Naive thymus-derived CD8-positive, alpha-beta T cell (primary cell): Measurements from ENCODE around the gene RPL5. TPM values are rescaled to one million over a fixed set of nuclear protein-coding genes. Genes with fewer than 3 reads are reported as not detected.

Experiments used
- ATAC-seq, 2 donors: fragments of 150-1000 bp; cut with Tn5 transposase in 1 of 2; sonication (Bioruptor Pico), chemical (Tn5 transposase) in 1 of 2; 1 replicate in 1 of 2; 2 replicates in 1 of 2; pipeline ENCODE4 v1.10.0; 2021; ENCODE audit warnings: mild to moderate bottlenecking in 2 of 2, moderate library complexity in 2 of 2
- POLR2A ChIA-PET: fragments of 350-600 bp; sonication (Branson Sonifier 250); formaldehyde crosslinking; loops from one replicate; lab custom pipeline; 2021; ENCODE audit warnings: antibody characterized with exemption; lab: Charles Lee
- DNase-seq, 10 donors: peaks; one replicate each; pipeline versions ENCODE4 v3.0.0 to v3.0.0-alpha.2; 2020 to 2022
- H3K27ac Mint-ChIP-seq, 10 donors: one replicate each; pipeline ENCODE4 v1.8.0; 2020 to 2022; ENCODE audit warnings: mild to moderate bottlenecking in 10 of 10, mixed read lengths in 10 of 10, moderate library complexity in 4 of 10, inconsistent platforms in 1 of 10
- H3K27me3 Mint-ChIP-seq, 5 donors: one replicate each; pipeline ENCODE4 v1.8.0; 2021 to 2022; ENCODE audit warnings: mixed read lengths in 5 of 5
- H3K36me3 Mint-ChIP-seq, 3 donors: one replicate each; pipeline ENCODE4 v1.8.0; 2020 to 2022; ENCODE audit warnings: mixed read lengths in 3 of 3, mild to moderate bottlenecking in 2 of 3, inconsistent platforms in 1 of 3
- H3K4me1 Mint-ChIP-seq, 4 donors: one replicate each; pipeline ENCODE4 v1.8.0; 2021 to 2022; ENCODE audit warnings: mixed read lengths in 4 of 4
- H3K4me3 Mint-ChIP-seq, 10 donors: one replicate each; pipeline ENCODE4 v1.8.0; 2020 to 2022; ENCODE audit warnings: mild to moderate bottlenecking in 10 of 10, mixed read lengths in 10 of 10, moderate library complexity in 6 of 10, inconsistent platforms in 1 of 10
- H3K9me3 Mint-ChIP-seq, 9 donors: one replicate each; pipeline ENCODE4 v1.8.0; 2020 to 2022; ENCODE audit warnings: mixed read lengths in 9 of 9, mild to moderate bottlenecking in 3 of 9, inconsistent platforms in 1 of 9, moderate library complexity in 1 of 9
- polyA plus RNA-seq, 3 donors: library from polyadenylated mRNA; unstranded; fragments of 300-500 nt; fragmentation: Illumina TruSeq; gene quantifications; one replicate each; pipeline ENCODE4 v1.2.3, GENCODE V29; 2021
- total RNA-seq, 8 experiments: library from RNA in 2 of 8; stranded (reverse) in 2 of 8; gene quantifications; one replicate each; pipeline ENCODE4 v1.2.3 and lab custom pipeline; 2021 to 2026

The RPL5 gene
- total and polyA plus RNA-seq, 5 experiments from 2014 or later = 1,607 to 3,560 (median 3,250) TPM

- Mint-ChIP-seq H3K27me3 (no peaks in the 10 kb centered on the region), H3K9me3 (no peaks in the 10 kb centered on the region), H3K36me3 (peaks cover 3 to 78% (median 24%) of the 10 kb centered on the region in 3 donors), H3K4me1 (peaks cover 9 to 26% (median 20%) of the 10 kb centered on the region in 4 donors), H3K27ac (peak overlapping the region in 5 of 10 donors; percentile 3 to 34 (median 30)), H3K4me3 (no peak overlapping the region)
- ATAC-seq (no peak), DNase-seq (no peak)
- POLR2A ChIA-PET = interaction anchor here (0.6 kb wide), 1 partner anchor 118 kb away, joined by 3 read pairs; no protein-coding TSS in a partner anchor
Measured at GRCh38 chr1:92843429-92844352, 11.9 kb downstream of the RPL5 start.

GRCh38 chr1:92844439-92844838 lies 12.6 kb downstream of the RPL5 start:
- POLR2A ChIA-PET = no interaction called here
- Mint-ChIP-seq H3K4me3 (no peak overlapping the region), H3K9me3 (no peaks in the 10 kb centered on the region), H3K36me3 (peaks cover 3 to 76% (median 24%) of the 10 kb centered on the region in 3 donors), H3K4me1 (peaks cover 9 to 20% (median 13%) of the 10 kb centered on the region in 4 donors), H3K27me3 (no peaks in the 10 kb centered on the region), H3K27ac (peak overlapping the region in 2 of 10 donors; percentile 27 to 30)
- DNase-seq = no peak
- no peak for ATAC-seq

- POLR2A ChIA-PET = no interaction called here
- DNase-seq = no peak
- H3K36me3 Mint-ChIP-seq = peaks cover 3 to 66% (median 16%) of the 10 kb centered on the region in 3 donors
- ATAC-seq = no peak
- H3K27me3 Mint-ChIP-seq = no peaks in the 10 kb centered on the region
- H3K9me3 Mint-ChIP-seq = no peaks in the 10 kb centered on the region
- H3K4me3 Mint-ChIP-seq = no peak overlapping the region
- H3K27ac Mint-ChIP-seq = peak overlapping the region in 8 of 10 donors; percentile 26 to 79 (median 52)
- peaks cover 0 to 7% (median 4%) of the 10 kb centered on the region in 4 donors for H3K4me1 Mint-ChIP-seq
Measured at GRCh38 chr1:92845908-92846307, 14.1 kb downstream of the RPL5 start.

GRCh38 chr1:92848201-92848600 lies 16.4 kb downstream of the RPL5 start:
- DNase-seq (no peak), ATAC-seq (no peak)
- H3K36me3 Mint-ChIP-seq = peaks cover 0 to 51% (median 9%) of the 10 kb centered on the region in 3 donors
- POLR2A ChIA-PET = interaction anchor here (0.9 to 1.6 kb wide), 2 partner anchors 9 to 16 kb away, joined by 3 to 4 read pairs; partner anchors contain the start of gene RPL5
- no peaks in the 10 kb centered on the region for H3K9me3 Mint-ChIP-seq
- peak overlapping the region in 8 of 10 donors; percentile 13 to 68 (median 48) for H3K27ac Mint-ChIP-seq
- H3K4me3 Mint-ChIP-seq = no peak overlapping the region
- peaks cover 12 to 16% (median 14%) of the 10 kb centered on the region in 4 donors for H3K4me1 Mint-ChIP-seq
- no peaks in the 10 kb centered on the region for H3K27me3 Mint-ChIP-seq

GRCh38 chr1:92850019-92850418 lies 18.2 kb downstream of the RPL5 start:
- no peaks in the 10 kb centered on the region for H3K27me3 Mint-ChIP-seq
- DNase-seq (no peak), ATAC-seq (no peak)
- H3K36me3 Mint-ChIP-seq = peaks cover 5 to 42% (median 9%) of the 10 kb centered on the region in 3 donors
- H3K27ac Mint-ChIP-seq = peak overlapping the region in 3 of 10 donors; percentile 31 to 77 (median 73)
- no peak overlapping the region for H3K4me3 Mint-ChIP-seq
- peaks cover 14 to 29% (median 19%) of the 10 kb centered on the region in 4 donors for H3K4me1 Mint-ChIP-seq
- H3K9me3 Mint-ChIP-seq = peaks cover 0 to 2% (median 0%) of the 10 kb centered on the region in 9 donors
- POLR2A ChIA-PET = no interaction called here

GRCh38 chr1:92851729-92852128 lies 19.9 kb downstream of the RPL5 start:
- H3K27me3 Mint-ChIP-seq = no peaks in the 10 kb centered on the region
- POLR2A ChIA-PET = interaction anchor here (0.6 to 1.5 kb wide), 2 partner anchors 39 to 111 kb away, joined by 3 to 5 read pairs; no protein-coding TSS in a partner anchor
- peaks cover 0 to 2% (median 0%) of the 10 kb centered on the region in 9 donors for H3K9me3 Mint-ChIP-seq
- peaks cover 14 to 29% (median 19%) of the 10 kb centered on the region in 4 donors for H3K4me1 Mint-ChIP-seq
- H3K4me3 Mint-ChIP-seq = no peak overlapping the region
- ATAC-seq (peak in 1 of 2 donors; percentile 20), DNase-seq (no peak)
- peaks cover 5 to 28% (median 12%) of the 10 kb centered on the region in 3 donors for H3K36me3 Mint-ChIP-seq
- peak overlapping the region in 7 of 10 donors; percentile 1 to 77 (median 27) for H3K27ac Mint-ChIP-seq

- Mint-ChIP-seq H3K27ac (peak overlapping the region in 1 of 10 donors; percentile 27), H3K4me3 (no peak overlapping the region), H3K9me3 (peaks cover 0 to 2% (median 0%) of the 10 kb centered on the region in 9 donors), H3K27me3 (no peaks in the 10 kb centered on the region), H3K4me1 (peaks cover 11 to 29% (median 18%) of the 10 kb centered on the region in 4 donors), H3K36me3 (peaks cover 5 to 22% (median 12%) of the 10 kb centered on the region in 3 donors)
- ATAC-seq = no peak
- POLR2A ChIA-PET = no interaction called here
- no peak for DNase-seq
Measured at GRCh38 chr1:92853299-92853698, 21.5 kb downstream of the RPL5 start.

- Mint-ChIP-seq H3K27me3 (no peaks in the 10 kb centered on the region), H3K27ac (peak overlapping the region in 6 of 10 donors; percentile 1 to 73 (median 30)), H3K9me3 (peaks cover 0 to 2% (median 0%) of the 10 kb centered on the region in 9 donors), H3K4me3 (no peak overlapping the region), H3K36me3 (peaks cover 5 to 16% (median 12%) of the 10 kb centered on the region in 3 donors), H3K4me1 (peaks cover 12 to 37% (median 25%) of the 10 kb centered on the region in 4 donors)
- POLR2A ChIA-PET = interaction anchor here (0.9 to 1.4 kb wide), 2 partner anchors 22 to 114 kb away, joined by 4 to 8 read pairs; partner anchors contain the start of gene RPL5
- DNase-seq (no peak), ATAC-seq (no peak)
Measured at GRCh38 chr1:92854101-92854785, 22.4 kb downstream of the RPL5 start.

GRCh38 chr1:92855236-92855635 lies 23.4 kb downstream of the RPL5 start:
- Mint-ChIP-seq H3K36me3 (peaks cover 5 to 12% (median 12%) of the 10 kb centered on the region in 3 donors), H3K27ac (no peak overlapping the region), H3K4me1 (peaks cover 13 to 38% (median 30%) of the 10 kb centered on the region in 4 donors), H3K27me3 (no peaks in the 10 kb centered on the region), H3K9me3 (peaks cover 0 to 2% (median 0%) of the 10 kb centered on the region in 9 donors), H3K4me3 (no peak overlapping the region)
- ATAC-seq (no peak), DNase-seq (no peak)
- POLR2A ChIA-PET = interaction anchor here (0.9 to 4.2 kb wide), 3 partner anchors 23 to 139 kb away, joined by 4 to 16 read pairs (median 8); partner anchors contain the start of gene RPL5

- Mint-ChIP-seq H3K27me3 (no peaks in the 10 kb centered on the region), H3K4me3 (no peak overlapping the region), H3K27ac (no peak overlapping the region), H3K36me3 (peaks cover 5 to 10% (median 8%) of the 10 kb centered on the region in 3 donors), H3K9me3 (peaks cover 0 to 2% (median 0%) of the 10 kb centered on the region in 9 donors), H3K4me1 (peaks cover 3 to 28% (median 16%) of the 10 kb centered on the region in 4 donors)
- POLR2A ChIA-PET = interaction anchor here (0.7 to 5.3 kb wide), 3 partner anchors 103 to 220 kb away, joined by 6 to 56 read pairs (median 16); partner anchors contain the start of gene DIPK1A
- DNase-seq (no peak), ATAC-seq (no peak)
Measured at GRCh38 chr1:92857817-92858216, 26.0 kb downstream of the RPL5 start.

GRCh38 chr1:92858564-92859399 lies 26.9 kb downstream of the RPL5 start:
- peak overlapping the region; percentile 3 to 93 (median 56) for H3K27ac Mint-ChIP-seq

More at GRCh38 chr1:92858564-92859399, 26.9 kb downstream of the RPL5 start:
- DNase-seq = peak in 9 of 10 donors; percentile 33 to 84 (median 62)
- Mint-ChIP-seq H3K4me1 (peaks cover 3 to 20% (median 15%) of the 10 kb centered on the region in 4 donors), H3K4me3 (peak overlapping the region; percentile 49 to 77 (median 62)), H3K9me3 (peaks cover 0 to 2% (median 0%) of the 10 kb centered on the region in 9 donors), H3K27me3 (no peaks in the 10 kb centered on the region), H3K36me3 (peaks cover 5 to 10% (median 8%) of the 10 kb centered on the region in 3 donors)
- POLR2A ChIA-PET = interaction anchor here (1.3 to 5.3 kb wide), 4 partner anchors 102 to 220 kb away, joined by 3 to 56 read pairs (median 10); partner anchors contain the start of genes DIPK1A and MTF2
- peak; percentile 90 to 92 for ATAC-seq
